Parathyroid adenoma (tissue), 2 donors: Measurements from ENCODE around the gene SCYL3.

Experiments used
- H2AFZ ChIP-seq: fragments of 300-600 bp; sonication (generic); one replicate; pipeline ENCODE4 v1.7.0; 2017; ENCODE audit warnings: antibody characterized with exemption, mild to moderate bottlenecking
- H3K27ac ChIP-seq: fragments of 300-600 bp; sonication (generic); one replicate; pipeline ENCODE4 v1.7.0; 2017
- H3K27me3 ChIP-seq: fragments of 300-600 bp; sonication (generic); one replicate; pipeline ENCODE4 v1.7.0; 2017; ENCODE audit warnings: low read length; ENCODE audit not compliant: control insufficient read depth, insufficient read depth
- H3K36me3 ChIP-seq: fragments of 300-600 bp; sonication (generic); one replicate; pipeline ENCODE4 v1.7.0; 2017; ENCODE audit warnings: low read length; ENCODE audit not compliant: control insufficient read depth, insufficient read depth
- H3K4me1 ChIP-seq: fragments of 300-600 bp; sonication (generic); one replicate; pipeline ENCODE4 v1.7.0; 2017; ENCODE audit warnings: control low read depth
- H3K4me2 ChIP-seq: fragments of 300-600 bp; sonication (generic); one replicate; pipeline ENCODE4 v1.7.0; 2017; ENCODE audit warnings: low read length
- H3K4me3 ChIP-seq: fragments of 300-600 bp; sonication (generic); one replicate; pipeline ENCODE4 v1.7.0; 2017; ENCODE audit warnings: low read depth, low read length
- H3K79me2 ChIP-seq: fragments of 300-600 bp; sonication (generic); one replicate; pipeline ENCODE4 v1.7.0; 2017; ENCODE audit warnings: control low read depth
- H3K9ac ChIP-seq: fragments of 300-600 bp; sonication (generic); one replicate; pipeline ENCODE4 v1.7.0; 2017; ENCODE audit warnings: mild to moderate bottlenecking
- H3K9me3 ChIP-seq: fragments of 300-600 bp; sonication (generic); one replicate; pipeline ENCODE4 v1.7.0; 2017; ENCODE audit warnings: low read length; ENCODE audit not compliant: control insufficient read depth
- CTCF ChIP-seq: fragments of 300-600 bp; sonication (generic); IDR thresholded peaks from one replicate; pipeline ENCODE4 v1.7.0; 2017; ENCODE audit warnings: antibody characterized with exemption, mild to moderate bottlenecking
- donor health status: primary hyperparathyroidism.

SCYL3 gene

DNA sequence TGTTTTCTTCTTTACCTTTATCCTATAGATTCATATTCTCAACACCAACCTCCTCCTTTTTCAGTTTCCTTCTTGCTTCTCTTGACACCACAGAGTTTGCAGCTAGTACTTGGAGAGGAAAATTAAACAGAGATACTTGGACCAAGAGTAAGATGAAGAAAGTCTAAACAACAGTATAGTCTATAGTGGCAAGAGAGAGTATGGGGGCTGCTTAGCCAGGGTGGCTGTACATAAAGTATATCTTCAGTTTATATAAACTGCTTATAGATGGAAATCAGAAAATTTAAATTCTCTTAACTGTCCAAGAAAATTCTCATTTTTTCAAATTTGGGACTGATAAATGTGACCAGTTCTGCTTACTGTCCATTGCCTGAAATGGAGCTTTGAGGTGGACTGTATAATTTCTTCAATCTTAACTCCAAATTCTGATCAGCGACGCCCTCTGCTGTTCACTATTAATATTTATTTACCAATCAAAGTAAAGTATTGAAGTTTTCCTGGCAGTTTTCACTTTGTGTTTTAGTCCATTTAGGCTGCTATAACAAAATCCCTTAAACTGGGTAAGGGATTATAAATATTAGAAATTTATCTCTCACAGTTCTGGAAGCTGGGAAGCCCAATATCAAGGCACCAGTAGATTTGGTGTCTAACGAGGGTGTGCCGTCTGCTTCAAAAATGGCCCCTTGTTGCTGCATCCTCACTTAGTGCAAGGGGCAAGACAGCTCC is 84.2 kb downstream of the SCYL3 start:
- Histone ChIP-seq H3K9me3 (no peaks in the 10 kb centered on the region), H3K9ac (no peak overlapping the region), H3K27me3 (no peaks in the 10 kb centered on the region), H3K36me3 (no peaks in the 10 kb centered on the region), H3K4me3 (no peak overlapping the region), H3K27ac (no peak overlapping the region), H3K4me1 (peaks cover 3% of the 10 kb centered on the region), H3K4me2 (no peak overlapping the region), H3K79me2 (no peaks in the 10 kb centered on the region), H2AFZ (no peak overlapping the region)
- peak; percentile 45 for TF ChIP-seq CTCF

GRCh38 chr1:169804941-169805340 is 88.8 kb downstream of the SCYL3 start:
- TF ChIP-seq CTCF = no peak
- Histone ChIP-seq H3K4me1 (peaks cover 3% of the 10 kb centered on the region), H3K27ac (no peak overlapping the region), H3K9ac (no peak overlapping the region), H3K27me3 (no peaks in the 10 kb centered on the region), H3K36me3 (no peaks in the 10 kb centered on the region), H3K4me3 (no peak overlapping the region), H3K9me3 (no peaks in the 10 kb centered on the region), H3K4me2 (no peak overlapping the region), H2AFZ (no peak overlapping the region), H3K79me2 (peaks cover 1% of the 10 kb centered on the region)

- Histone ChIP-seq H3K79me2 (peaks cover 6% of the 10 kb centered on the region), H3K4me1 (no peaks in the 10 kb centered on the region), H2AFZ (no peak overlapping the region), H3K9me3 (no peaks in the 10 kb centered on the region), H3K9ac (no peak overlapping the region), H3K27me3 (no peaks in the 10 kb centered on the region), H3K4me2 (no peak overlapping the region), H3K4me3 (no peak overlapping the region), H3K27ac (no peak overlapping the region), H3K36me3 (no peaks in the 10 kb centered on the region)
- TF ChIP-seq CTCF = no peak
Measured at GRCh38 chr1:169802888-169803287, 90.8 kb downstream of the SCYL3 start.
